Measurements from ENCODE around the gene GUCY1A2.

GRCh38 chr11:107014871-107015270 is 3.4 kb downstream of the GUCY1A2 start:
- TF ChIP-seq CTCF (IDR thresholded peaks at IDR 0.05) (no peak), ZFX (IDR thresholded peaks at IDR 0.05; ENCODE audit: borderline replicate concordance) (no peak)

All from 22Rv1 (cell line).